GM21447 (cell line): ENCODE measurements around the gene AGPAT3.

Experiments used
- ATAC-seq: cut with Tn5 transposase; IDR thresholded peaks from one replicate; pipeline ENCODE4 v1.9.1; 2021; ENCODE audit not compliant: unreplicated experiment

Gene AGPAT3

GRCh38 chr21:43951911-43952703 is 87.1 kb downstream of the AGPAT3 start:
- no peak for ATAC-seq

GRCh38 chr21:43953021-43953420 is 88.0 kb downstream of the AGPAT3 start:
- ATAC-seq = no peak

GRCh38 chr21:43954042-43954441 is 89.0 kb downstream of the AGPAT3 start:
- no peak for ATAC-seq

GRCh38 chr21:43954896-43955295 is 89.9 kb downstream of the AGPAT3 start:
- ATAC-seq = no peak

GRCh38 chr21:43956019-43956669 is 91.1 kb downstream of the AGPAT3 start:
- ATAC-seq = no peak

GRCh38 chr21:43956670-43957035 is 91.6 kb downstream of the AGPAT3 start:
- ATAC-seq = no peak

GRCh38 chr21:43957128-43957571 is 92.1 kb downstream of the AGPAT3 start:
- ATAC-seq = no peak

- ATAC-seq = no peak
These were observed 92.8 kb downstream of the AGPAT3 start for GRCh38 chr21:43957611-43958362.

GRCh38 chr21:43958364-43959158 is 93.5 kb downstream of the AGPAT3 start:
- no peak for ATAC-seq

GRCh38 chr21:43959231-43960116 is 94.5 kb downstream of the AGPAT3 start:
- ATAC-seq = no peak

GRCh38 chr21:43961382-43961909 is 96.4 kb downstream of the AGPAT3 start:
- ATAC-seq = no peak

GRCh38 chr21:43965911-43966585 is 101.0 kb downstream of the AGPAT3 start:
- no peak for ATAC-seq

- no peak for ATAC-seq
These were observed 102.0 kb downstream of the AGPAT3 start for GRCh38 chr21:43966946-43967512.

GRCh38 chr21:43967981-43968380 is 103.0 kb downstream of the AGPAT3 start:
- ATAC-seq = no peak

- no peak for ATAC-seq
These were observed 103.5 kb downstream of the AGPAT3 start for GRCh38 chr21:43968410-43969114.

GRCh38 chr21:43969115-43969444 is 104.1 kb downstream of the AGPAT3 start:
- ATAC-seq = no peak

- ATAC-seq = no peak
These were observed 105.5 kb downstream of the AGPAT3 start for GRCh38 chr21:43970551-43970950.

- ATAC-seq = no peak
These were observed 106.4 kb downstream of the AGPAT3 start for GRCh38 chr21:43971201-43971991.
